Gastroesophageal sphincter (tissue), 3 donors: ENCODE data around the gene STEAP1B.

Experiments used
- CTCF ChIP-seq, 4 experiments: fragments of 200-600 bp in 2 of 4; fragments of 450-650 bp in 2 of 4; sonication (generic) in 1 of 4; IDR thresholded peaks; one replicate each; pipeline ENCODE4 v1.5.1; 2017 to 2019; ENCODE audit warnings: antibody characterized with exemption in 4 of 4, mild to moderate bottlenecking in 2 of 4, moderate library complexity in 2 of 4
- EP300 ChIP-seq: sonication (generic); formaldehyde crosslinking; IDR thresholded peaks from one replicate; pipeline ENCODE4 v1.6.1; 2017; ENCODE audit warnings: antibody characterized with exemption, mild to moderate bottlenecking
- POLR2A ChIP-seq, 2 donors: fragments of 450-650 bp; IDR thresholded peaks; one replicate each; pipeline ENCODE4 v1.6.1; 2017; ENCODE audit warnings: antibody characterized with exemption in 2 of 2, mild to moderate bottlenecking in 2 of 2, moderate library complexity in 1 of 2

GRCh38 chr7:22417349-22417748, 82.6 kb downstream of the STEAP1B start:
- TF ChIP-seq CTCF (IDR thresholded peaks at IDR 0.05) (no peak), POLR2A (IDR thresholded peaks at IDR 0.05) (no peak), EP300 (no peak)
